ENCODE data around the gene STAB2.

The STAB2 gene

GRCh38 chr12:103782399-103782798 is 195.3 kb downstream of the STAB2 start:
- DNase-seq (ENCODE audit: low read depth in 2 of 2), result no peak

- DNase-seq (ENCODE audit: low read depth in 2 of 2), result no peak
These were observed 196.9 kb downstream of the STAB2 start for GRCh38 chr12:103783744-103784664.

GRCh38 chr12:103785243-103786031 is 198.4 kb downstream of the STAB2 start:
- no peak for DNase-seq (ENCODE audit: low read depth in 2 of 2)

- DNase-seq (ENCODE audit: low read depth in 2 of 2), result no peak
These were observed 199.1 kb downstream of the STAB2 start for GRCh38 chr12:103786201-103786600.

- DNase-seq (ENCODE audit: low read depth in 2 of 2), result no peak
These were observed 204.4 kb downstream of the STAB2 start for GRCh38 chr12:103791350-103791920.

GRCh38 chr12:103793046-103793445 is 206.0 kb downstream of the STAB2 start:
- no peak for DNase-seq (ENCODE audit: low read depth in 2 of 2)

- DNase-seq (ENCODE audit: low read depth in 2 of 2), result no peak
These were observed 206.5 kb downstream of the STAB2 start for GRCh38 chr12:103793512-103794045.

GRCh38 chr12:103794309-103795213 is 207.5 kb downstream of the STAB2 start:
- DNase-seq (ENCODE audit: low read depth in 2 of 2), result no peak

- no peak for DNase-seq (ENCODE audit: low read depth in 2 of 2)
These were observed 211.5 kb downstream of the STAB2 start for GRCh38 chr12:103798586-103798985.

GRCh38 chr12:103799504-103799856 is 212.4 kb downstream of the STAB2 start:
- DNase-seq (ENCODE audit: low read depth in 2 of 2), result no peak

- no peak for DNase-seq (ENCODE audit: low read depth in 2 of 2)
These were observed 213.0 kb downstream of the STAB2 start for GRCh38 chr12:103799857-103800771.

GRCh38 chr12:103801709-103802585 is 214.9 kb downstream of the STAB2 start:
- DNase-seq (ENCODE audit: low read depth in 2 of 2), result no peak

- no peak for DNase-seq (ENCODE audit: low read depth in 2 of 2)
These were observed 215.5 kb downstream of the STAB2 start for GRCh38 chr12:103802586-103802886.

- DNase-seq (ENCODE audit: low read depth in 2 of 2), result no peak
These were observed 216.8 kb downstream of the STAB2 start for GRCh38 chr12:103803847-103804246.

- no peak for DNase-seq (ENCODE audit: low read depth in 2 of 2)
These were observed 218.7 kb downstream of the STAB2 start for GRCh38 chr12:103805655-103806360.

GRCh38 chr12:103806803-103807202 is 219.7 kb downstream of the STAB2 start:
- no peak for DNase-seq (ENCODE audit: low read depth in 2 of 2)

- no peak for DNase-seq (ENCODE audit: low read depth in 2 of 2)
These were observed 220.6 kb downstream of the STAB2 start for GRCh38 chr12:103807561-103808238.

GRCh38 chr12:103808239-103808880 is 221.3 kb downstream of the STAB2 start:
- DNase-seq (ENCODE audit: low read depth in 2 of 2), result no peak
